ENCODE results near the gene TNS3.

TNS3 gene

GRCh38 chr7:47349401-47349800, 232.5 kb downstream of the TNS3 start:
- Histone ChIP-seq H2AFZ (ENCODE audit: low read length) (no peak overlapping the region), H3K4me1 (ENCODE audit: low read length) (no peaks in the 10 kb centered on the region), H3K9me2 (replicated peaks; ENCODE audit: insufficient read depth, low read length) (no peaks in the 10 kb centered on the region), H3K4me3 (ENCODE audit: low read length) (no peak overlapping the region), H3K27me3 (replicated peaks; ENCODE audit: insufficient read depth, low read length) (no peaks in the 10 kb centered on the region), H3F3A (ENCODE audit: insufficient read depth, low read length) (0 out of 2 replicates have a peak, but pooled peaks cover 4% of the 10 kb centered on the region), H3K27ac (ENCODE audit: low read length) (no peak overlapping the region), H3K9ac (ENCODE audit: low read length) (no peak overlapping the region), H3K9me3 (replicated peaks; ENCODE audit: insufficient read depth, low read length) (no peaks in the 10 kb centered on the region), H3K4me2 (ENCODE audit: low read depth, low read length) (no peak overlapping the region), H3K36me3 (replicated peaks; ENCODE audit: insufficient read depth, low read length) (peaks cover 18% of the 10 kb centered on the region; the same call in 1 of the 2 replicates), H4K20me1 (ENCODE audit: insufficient read depth, low read length) (no peaks in the 10 kb centered on the region), H3K79me2 (ENCODE audit: low read length) (peaks cover 85% of the 10 kb centered on the region)
- DNase-seq, result no peak
- no peak for TF ChIP-seq EZH2 (optimal IDR thresholded peaks at IDR 0.05; ENCODE audit: low read depth, low read length)
- no peak for TF ChIP-seq EZH2phosphoT487 (IDR thresholded peaks at IDR 0.05; ENCODE audit: low read length)
- no peak for TF ChIP-seq CTCF (IDR thresholded peaks at IDR 0.05; ENCODE audit: low read length)

- no peak overlapping the region for H3K4me2 ChIP-seq (ENCODE audit: low read depth, low read length)
- TF ChIP-seq EZH2 (optimal IDR thresholded peaks at IDR 0.05; ENCODE audit: low read depth, low read length) (no peak), CTCF (IDR thresholded peaks at IDR 0.05; ENCODE audit: low read length) (no peak), EZH2phosphoT487 (IDR thresholded peaks at IDR 0.05; ENCODE audit: low read length) (no peak)
- H2AFZ ChIP-seq (ENCODE audit: low read length), result no peak overlapping the region
- no peak overlapping the region for H3K4me3 ChIP-seq (ENCODE audit: low read length)
- H4K20me1 ChIP-seq (ENCODE audit: insufficient read depth, low read length), result no peaks in the 10 kb centered on the region
- no peak for DNase-seq
- H3K9me3 ChIP-seq (replicated peaks; ENCODE audit: insufficient read depth, low read length), result no peaks in the 10 kb centered on the region
- no peaks in the 10 kb centered on the region for H3K9me2 ChIP-seq (replicated peaks; ENCODE audit: insufficient read depth, low read length)
- no peaks in the 10 kb centered on the region for H3K27me3 ChIP-seq (replicated peaks; ENCODE audit: insufficient read depth, low read length)
- H3F3A ChIP-seq (ENCODE audit: insufficient read depth, low read length), result 0 out of 2 replicates have a peak, but pooled peaks cover 4% of the 10 kb centered on the region
- H3K27ac ChIP-seq (ENCODE audit: low read length), result no peak overlapping the region
- no peaks in the 10 kb centered on the region for H3K4me1 ChIP-seq (ENCODE audit: low read length)
- no peak overlapping the region for H3K9ac ChIP-seq (ENCODE audit: low read length)
- H3K36me3 ChIP-seq (replicated peaks; ENCODE audit: insufficient read depth, low read length), result peaks cover 21% of the 10 kb centered on the region
- peaks cover 70% of the 10 kb centered on the region for H3K79me2 ChIP-seq (ENCODE audit: low read length)
These were observed 234.0 kb downstream of the TNS3 start for GRCh38 chr7:47347816-47348385.

GRCh38 chr7:47347346-47347745, 234.6 kb downstream of the TNS3 start:
- H3K9me2 ChIP-seq (replicated peaks; ENCODE audit: insufficient read depth, low read length), result no peaks in the 10 kb centered on the region
- H3K9me3 ChIP-seq (replicated peaks; ENCODE audit: insufficient read depth, low read length), result no peaks in the 10 kb centered on the region
- 0 out of 2 replicates have a peak, but pooled peaks cover 4% of the 10 kb centered on the region for H3F3A ChIP-seq (ENCODE audit: insufficient read depth, low read length)
- H3K79me2 ChIP-seq (ENCODE audit: low read length), result peaks cover 65% of the 10 kb centered on the region
- peaks cover 20% of the 10 kb centered on the region for H3K36me3 ChIP-seq (replicated peaks; ENCODE audit: insufficient read depth, low read length)
- no peak overlapping the region for H3K4me2 ChIP-seq (ENCODE audit: low read depth, low read length)
- H3K27ac ChIP-seq (ENCODE audit: low read length), result no peak overlapping the region
- no peak overlapping the region for H3K9ac ChIP-seq (ENCODE audit: low read length)
- no peak for DNase-seq
- no peak for TF ChIP-seq EZH2phosphoT487 (IDR thresholded peaks at IDR 0.05; ENCODE audit: low read length)
- no peak for TF ChIP-seq CTCF (IDR thresholded peaks at IDR 0.05; ENCODE audit: low read length)
- TF ChIP-seq EZH2 (optimal IDR thresholded peaks at IDR 0.05; ENCODE audit: low read depth, low read length), result no peak
- no peak overlapping the region for H2AFZ ChIP-seq (ENCODE audit: low read length)
- H3K4me1 ChIP-seq (ENCODE audit: low read length), result no peaks in the 10 kb centered on the region
- no peaks in the 10 kb centered on the region for H3K27me3 ChIP-seq (replicated peaks; ENCODE audit: insufficient read depth, low read length)
- H3K4me3 ChIP-seq (ENCODE audit: low read length), result no peak overlapping the region
- no peaks in the 10 kb centered on the region for H4K20me1 ChIP-seq (ENCODE audit: insufficient read depth, low read length)
